ENCODE measurements around the gene TMEM167B.

GRCh38 chr1:109115685-109116084 lies 25.1 kb downstream of the TMEM167B start:
- TF ChIP-seq, protein P1, sequence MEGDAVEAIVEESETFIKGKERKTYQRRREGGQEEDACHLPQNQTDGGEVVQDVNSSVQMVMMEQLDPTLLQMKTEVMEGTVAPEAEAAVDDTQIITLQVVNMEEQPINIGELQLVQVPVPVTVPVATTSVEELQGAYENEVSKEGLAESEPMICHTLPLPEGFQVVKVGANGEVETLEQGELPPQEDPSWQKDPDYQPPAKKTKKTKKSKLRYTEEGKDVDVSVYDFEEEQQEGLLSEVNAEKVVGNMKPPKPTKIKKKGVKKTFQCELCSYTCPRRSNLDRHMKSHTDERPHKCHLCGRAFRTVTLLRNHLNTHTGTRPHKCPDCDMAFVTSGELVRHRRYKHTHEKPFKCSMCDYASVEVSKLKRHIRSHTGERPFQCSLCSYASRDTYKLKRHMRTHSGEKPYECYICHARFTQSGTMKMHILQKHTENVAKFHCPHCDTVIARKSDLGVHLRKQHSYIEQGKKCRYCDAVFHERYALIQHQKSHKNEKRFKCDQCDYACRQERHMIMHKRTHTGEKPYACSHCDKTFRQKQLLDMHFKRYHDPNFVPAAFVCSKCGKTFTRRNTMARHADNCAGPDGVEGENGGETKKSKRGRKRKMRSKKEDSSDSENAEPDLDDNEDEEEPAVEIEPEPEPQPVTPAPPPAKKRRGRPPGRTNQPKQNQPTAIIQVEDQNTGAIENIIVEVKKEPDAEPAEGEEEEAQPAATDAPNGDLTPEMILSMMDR (IDR thresholded peaks at IDR 0.05; ENCODE audit: insufficient read depth, low read length, poor library complexity, severe bottlenecking), result no peak
- no peak for TF ChIP-seq EZH2phosphoT487 (conservative IDR thresholded peaks at IDR 0.05; ENCODE audit: low read length)

All from SU-DHL-6 (cell line).